Measurements from ENCODE around the gene KCNQ1.

GRCh38 chr11:2662430-2663299 lies 217.9 kb downstream of the KCNQ1 start:
- TF ChIP-seq CTCF (IDR thresholded peaks at IDR 0.05) (no peak), POLR2A (IDR thresholded peaks at IDR 0.05) (no peak)

Measured in adrenal gland (tissue), 5 donors.